GOT3 (cell line): Measurements from ENCODE around the gene LMF1.
"Not testable (repeated sequence)": the region's sequence is repeated elsewhere in the genome, so short reads cannot be mapped to it uniquely, and the experiment has no call there.

ENCODE experiments used
- DNase-seq: peaks from one replicate; lab custom pipeline; 2025; ENCODE audit warnings: mixed read lengths; lab: John Stamatoyannopoulos, UW

Gene LMF1

GRCh38 chr16:970386-970765, 408 bp downstream of the LMF1 start:
- no peak for DNase-seq

DNA sequence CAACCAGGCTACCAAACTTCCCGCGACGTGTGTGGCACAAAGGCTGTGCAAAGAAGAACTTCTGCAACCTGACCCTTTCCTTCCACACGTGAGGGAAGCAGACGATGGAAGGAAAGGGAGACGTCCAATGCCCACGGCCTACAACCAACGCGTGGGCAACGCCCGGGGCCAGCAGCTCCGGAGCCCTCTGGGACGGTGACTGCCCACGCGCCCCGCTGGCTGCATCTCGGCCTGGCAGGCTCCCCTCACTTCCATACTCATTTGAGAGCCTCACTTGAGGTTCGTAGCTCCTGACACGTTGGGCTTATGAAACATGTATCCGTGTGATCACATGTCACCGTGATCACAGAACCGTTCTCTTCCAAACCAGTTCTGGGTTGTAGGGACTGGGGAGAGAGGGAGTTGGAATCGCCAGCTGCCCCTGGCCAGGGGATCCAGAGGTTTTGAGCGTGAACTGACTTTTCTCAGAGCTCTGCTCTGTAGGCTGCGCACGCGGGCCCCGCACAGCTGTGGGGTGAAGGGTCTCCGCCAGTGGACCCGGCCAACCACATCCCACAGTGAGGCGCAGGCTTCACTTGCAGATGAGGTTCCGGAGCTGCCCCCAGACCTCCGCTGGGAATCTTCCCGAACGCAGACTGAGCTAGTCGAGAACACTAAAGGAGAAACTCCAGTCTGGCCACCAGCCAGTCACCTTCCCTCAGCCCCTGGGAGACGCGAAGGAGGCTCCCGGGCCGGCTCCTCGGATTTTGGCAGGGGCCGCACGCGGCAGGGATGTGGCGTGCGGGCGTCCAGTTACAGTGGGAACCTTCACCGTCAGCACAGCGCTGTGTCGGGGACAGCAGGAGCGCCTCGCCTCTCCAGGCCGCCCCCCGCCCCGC, 1.0 kb downstream of the LMF1 start:
- no peak for DNase-seq

DNA sequence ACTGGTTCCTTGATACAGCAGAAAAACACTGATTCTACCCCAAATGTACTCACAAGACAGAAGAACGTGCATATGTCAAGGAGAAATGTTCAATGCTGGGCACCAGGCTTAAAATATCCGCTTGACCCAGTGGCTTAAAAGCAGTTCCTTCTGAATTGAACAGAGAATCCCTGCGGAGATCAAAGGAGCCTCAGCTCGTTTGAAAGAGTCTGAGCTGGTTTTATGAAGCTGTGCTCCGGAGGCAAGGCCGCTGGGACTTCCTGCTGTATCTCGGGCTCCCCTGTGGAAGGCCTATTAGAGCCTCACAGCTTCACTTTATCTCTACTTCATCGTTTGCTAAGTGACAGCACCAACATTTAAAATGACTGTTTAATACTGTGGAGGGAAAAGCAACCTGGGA, 2.2 kb downstream of the LMF1 start:
- no peak for DNase-seq

- no peak for DNase-seq
These were observed 3.1 kb downstream of the LMF1 start for GRCh38 chr16:967546-968295.

DNA sequence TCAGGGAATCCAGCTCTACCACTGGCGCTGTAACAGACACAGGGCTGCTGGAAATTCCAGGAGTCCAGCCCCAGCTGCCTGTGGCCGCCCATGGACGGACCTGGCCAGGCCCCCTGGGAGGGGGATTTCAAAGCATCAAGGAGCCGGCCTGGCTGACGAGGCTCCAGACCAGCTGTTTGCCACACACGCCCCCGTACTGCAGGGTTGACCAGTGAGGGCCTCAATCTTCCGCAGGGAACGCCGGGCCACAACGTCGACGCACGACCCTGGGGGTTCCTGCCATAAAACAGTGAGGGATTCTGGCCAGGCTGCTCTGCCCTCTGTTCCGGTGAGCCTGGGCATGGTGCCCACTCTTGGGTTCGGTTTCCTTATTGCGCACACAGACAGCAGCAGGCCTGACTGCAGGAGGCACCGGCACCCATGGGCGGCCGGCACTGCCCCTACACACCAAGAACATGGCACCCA, 3.7 kb downstream of the LMF1 start:
- no peak for DNase-seq

DNA sequence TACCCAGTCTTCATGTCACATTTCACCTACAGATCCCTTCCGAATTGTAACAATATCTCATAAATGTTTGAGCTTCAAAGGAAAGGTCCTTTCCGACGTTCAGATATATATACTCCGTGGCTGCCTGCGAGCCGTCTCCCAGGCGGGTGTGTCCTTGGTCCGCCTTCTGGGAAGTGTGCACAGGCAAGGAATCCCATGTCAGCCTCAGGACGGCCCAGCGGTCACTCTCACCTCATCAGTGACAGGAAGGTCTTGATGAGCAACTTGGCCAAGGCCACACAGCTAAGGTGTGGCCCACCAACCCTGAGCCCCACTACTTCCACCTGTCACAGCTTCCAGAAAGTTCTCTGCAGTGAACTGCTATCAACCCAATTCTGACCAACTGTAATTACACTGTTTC, 4.3 kb downstream of the LMF1 start:
- no peak for DNase-seq

- DNase-seq: no peak
These were observed 4.7 kb downstream of the LMF1 start for GRCh38 chr16:966035-966434.

DNA sequence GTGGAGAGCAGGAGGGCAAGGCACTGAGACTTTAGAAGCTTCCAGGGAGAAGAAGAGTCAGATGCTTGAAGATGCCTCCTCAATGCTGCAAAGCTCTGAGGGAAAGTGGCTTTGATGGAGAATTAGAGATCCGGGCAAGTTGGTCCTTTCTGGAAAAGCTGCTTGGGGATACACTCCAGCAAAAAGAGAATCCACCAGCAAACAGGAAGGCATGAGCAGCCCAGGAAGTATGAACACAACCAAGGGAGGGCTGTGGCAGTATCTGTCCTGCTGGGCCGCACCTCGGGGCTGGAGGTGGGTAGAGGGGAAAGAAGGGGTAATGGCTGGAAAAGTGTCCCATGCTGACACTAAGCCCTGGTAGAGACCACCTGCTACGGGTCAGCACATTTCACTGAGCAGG, 5.3 kb downstream of the LMF1 start:
- DNase-seq: no peak

GRCh38 chr16:965036-965395, 5.8 kb downstream of the LMF1 start:
- no peak for DNase-seq

DNA sequence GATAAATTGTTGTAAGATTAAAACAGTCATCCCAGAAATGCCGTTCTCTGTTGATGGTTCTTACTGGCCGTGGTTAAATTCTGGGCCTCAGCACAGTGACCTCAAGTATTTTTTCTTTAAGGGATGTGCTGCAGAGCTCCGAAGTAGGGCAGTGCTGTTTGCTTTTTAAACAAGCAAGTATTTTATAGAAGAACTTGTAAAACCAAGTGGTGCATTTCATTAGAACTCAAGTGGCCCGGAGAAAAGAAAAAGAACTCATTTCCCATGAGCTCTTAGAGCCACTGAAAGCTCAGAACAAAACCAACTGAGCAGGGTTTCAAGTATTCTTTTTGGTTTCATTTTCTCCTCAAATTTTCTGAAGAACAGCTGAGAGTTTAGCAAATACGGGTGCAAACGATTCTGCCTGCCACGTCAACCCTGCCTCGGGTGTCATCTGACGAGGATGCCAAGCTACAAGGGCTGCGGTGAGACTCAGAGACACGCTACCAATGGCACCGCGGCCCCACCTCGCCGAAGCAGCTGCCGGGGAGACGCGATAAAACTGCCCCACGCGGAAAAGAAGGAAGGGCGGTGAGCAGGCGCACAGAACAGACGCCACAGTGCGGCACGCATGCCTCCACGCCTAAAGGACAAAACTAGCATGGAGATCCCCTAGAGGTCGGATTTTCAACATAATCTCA, 6.3 kb downstream of the LMF1 start:
- no peak for DNase-seq

DNA sequence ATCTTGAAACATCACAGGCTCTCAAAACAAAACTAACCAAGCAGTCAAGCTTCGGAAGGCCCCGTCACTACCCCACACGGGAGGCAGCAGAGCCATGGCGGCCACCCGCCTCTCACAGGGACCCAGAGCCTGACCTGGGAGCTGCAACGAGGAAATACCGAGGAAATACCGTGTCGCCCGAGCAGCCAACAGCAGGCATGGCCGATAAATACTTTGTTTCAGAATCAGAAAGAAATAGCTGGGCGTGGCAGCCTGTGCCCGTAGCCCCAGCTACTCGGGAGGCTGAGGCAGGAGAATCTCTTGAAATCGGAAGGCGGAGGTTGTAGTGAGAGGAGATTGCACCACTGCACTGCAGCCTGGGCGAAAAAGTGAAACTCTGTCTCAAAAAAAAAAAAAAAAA, 6.9 kb downstream of the LMF1 start:
- no peak for DNase-seq

DNA sequence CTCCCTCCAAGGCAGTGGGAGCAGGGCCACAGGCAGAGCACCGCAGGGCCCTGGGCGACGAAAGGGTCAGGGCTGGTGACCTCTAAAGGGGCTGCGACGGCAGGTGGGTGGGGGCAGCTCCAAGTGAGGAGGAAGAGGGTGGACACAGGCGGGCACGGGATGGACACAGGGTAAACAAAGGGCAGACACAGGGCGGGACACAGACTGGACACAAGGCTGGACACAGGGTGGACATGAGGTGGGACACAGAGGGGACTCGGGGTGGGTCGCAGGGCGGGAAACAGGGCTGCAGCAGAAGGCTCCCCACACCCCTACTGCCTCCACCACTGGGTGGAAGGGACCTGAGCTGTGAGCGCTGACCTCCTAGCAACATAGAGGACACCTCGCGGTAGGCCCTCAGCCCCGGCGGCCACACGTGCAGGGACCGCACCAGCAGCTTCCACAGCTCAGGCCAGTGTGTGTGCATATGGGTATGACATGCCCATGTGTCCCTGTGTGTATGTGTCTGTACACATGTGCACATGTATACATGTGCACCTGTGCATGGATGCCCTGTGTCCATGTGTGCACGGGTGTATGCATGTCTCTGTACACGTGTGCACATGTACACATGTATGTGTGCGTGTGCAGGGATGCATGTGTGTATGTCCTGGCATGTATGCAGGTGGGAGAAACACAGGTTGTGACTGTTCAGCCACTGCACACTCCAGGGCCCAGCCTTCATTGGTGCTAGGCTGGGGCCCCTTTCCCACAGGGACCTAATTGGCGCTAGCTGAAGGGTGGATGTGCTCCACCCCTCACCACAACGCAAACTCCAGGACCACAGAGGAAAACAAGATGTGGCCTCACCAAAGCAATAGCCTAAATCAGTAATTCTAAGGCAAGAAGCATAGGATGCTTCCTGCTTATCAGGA, 7.6 kb downstream of the LMF1 start:
- DNase-seq: no peak

GRCh38 chr16:962366-962765, 8.4 kb downstream of the LMF1 start:
- no peak for DNase-seq

DNA sequence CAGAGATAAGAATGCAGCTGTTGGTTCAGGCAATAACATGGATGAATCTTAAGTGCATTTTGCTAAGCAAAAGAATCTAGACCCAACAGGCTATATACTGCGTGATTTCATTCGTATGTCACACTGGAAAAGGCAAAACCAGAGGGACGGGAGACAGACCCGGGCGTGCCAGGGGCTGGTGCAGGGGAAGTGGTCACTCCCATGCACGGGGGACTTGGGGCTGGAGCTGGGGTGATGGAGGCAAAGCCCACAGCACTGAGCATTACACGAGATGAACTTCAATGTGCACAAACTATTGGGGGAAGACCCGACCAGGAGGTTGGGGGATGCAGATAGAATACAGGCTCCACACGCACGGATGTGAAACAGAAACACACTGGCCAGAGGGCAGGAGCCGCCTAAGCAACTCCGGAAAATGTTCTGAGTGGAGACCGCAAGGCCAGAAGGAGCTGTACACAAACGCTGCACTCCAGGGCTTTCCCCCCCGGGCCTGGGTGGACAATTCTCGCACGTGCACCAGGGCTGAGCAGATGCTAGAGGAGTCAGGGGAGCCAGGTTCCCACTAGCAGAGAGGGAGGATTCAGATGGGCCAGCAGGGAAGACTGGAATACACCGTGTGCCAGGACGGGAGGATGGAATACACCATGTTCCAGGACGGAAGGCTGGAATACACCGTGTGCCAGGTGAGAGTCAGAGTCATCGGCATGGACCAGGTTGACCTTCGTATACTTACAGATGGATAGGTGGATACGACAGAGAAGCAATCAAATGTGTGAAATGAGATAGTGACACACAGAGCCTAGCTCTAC, 11.3 kb downstream of the LMF1 start:
- DNase-seq: no peak

DNA sequence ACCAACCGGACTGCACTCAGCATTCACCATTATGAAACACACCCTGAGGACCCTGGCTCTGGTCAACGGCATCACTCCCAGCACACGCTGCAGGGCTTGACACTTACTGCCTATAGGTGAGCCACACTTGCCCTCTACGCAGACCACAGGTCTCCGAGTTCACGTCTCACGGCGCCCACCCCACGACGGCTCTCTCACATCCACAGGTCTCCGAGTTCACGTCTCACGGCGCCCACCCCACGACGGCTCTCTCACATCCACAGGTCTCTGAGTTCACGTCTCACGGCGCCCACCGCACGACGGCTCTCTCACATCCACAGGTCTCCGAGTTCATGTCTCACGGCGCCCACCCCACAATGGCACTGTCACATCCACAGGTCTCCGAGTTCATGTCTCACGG, 15.0 kb downstream of the LMF1 start:
- not testable (repeated sequence) for DNase-seq

DNA sequence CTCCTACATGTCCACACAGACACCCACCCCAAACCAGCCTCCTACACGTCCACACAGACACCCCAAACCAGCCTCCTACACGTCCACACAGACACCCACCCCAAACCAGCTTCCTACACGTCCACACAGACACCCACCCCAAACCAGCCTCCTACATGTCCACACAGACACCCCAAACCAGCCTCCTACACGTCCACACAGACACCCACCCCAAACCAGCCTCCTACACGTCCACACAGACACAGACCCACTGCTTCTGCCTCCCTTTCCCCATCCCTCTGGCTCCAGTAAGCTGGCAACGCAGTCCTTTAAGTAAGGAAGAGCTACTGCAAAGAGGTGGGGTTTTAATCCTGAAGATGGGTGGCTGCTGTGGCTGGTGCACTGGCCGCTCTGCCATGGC, 17.0 kb downstream of the LMF1 start:
- not testable (repeated sequence) for DNase-seq

- no peak for DNase-seq
These were observed 18.5 kb downstream of the LMF1 start for GRCh38 chr16:952321-952720.

- DNase-seq: no peak
These were observed 19.0 kb downstream of the LMF1 start for GRCh38 chr16:951660-952301.

DNA sequence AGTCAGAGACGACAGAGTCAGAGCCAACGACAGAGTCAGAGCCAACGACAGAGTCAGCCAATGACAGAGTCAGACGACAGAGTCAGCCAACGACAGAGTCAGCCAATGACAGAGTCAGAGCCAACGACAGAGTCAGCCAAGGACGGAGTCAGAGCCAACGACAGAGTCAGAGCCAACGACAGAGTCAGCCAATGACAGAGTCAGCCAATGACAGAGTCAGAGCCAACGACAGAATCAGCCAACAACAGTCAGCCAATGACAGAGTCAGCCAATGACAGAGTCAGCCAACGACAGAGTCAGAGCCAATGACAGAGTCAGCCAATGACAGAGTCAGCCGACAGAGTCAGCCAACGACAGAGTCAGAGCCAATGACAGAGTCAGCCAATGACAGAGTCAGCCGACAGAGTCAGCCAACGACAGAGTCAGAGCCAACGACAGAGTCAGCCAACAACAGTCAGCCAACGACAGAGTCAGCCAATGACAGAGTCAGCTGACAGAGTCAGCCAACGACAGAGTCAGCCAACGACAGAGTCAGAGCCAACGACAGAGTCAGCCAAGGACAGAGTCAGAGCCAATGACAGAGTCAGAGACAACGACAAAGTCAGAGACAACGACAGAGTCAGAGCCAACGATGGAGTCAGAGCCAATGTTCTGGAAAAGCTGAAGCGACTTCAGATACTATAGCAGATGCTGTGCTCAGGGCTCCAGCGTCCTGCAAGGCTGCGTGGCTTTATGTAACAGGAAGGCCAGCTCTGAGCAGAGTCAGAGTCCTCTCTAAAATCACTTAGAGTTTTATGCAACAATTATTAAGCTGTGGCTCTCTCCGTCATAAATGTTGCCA, 19.8 kb downstream of the LMF1 start:
- DNase-seq: not testable (repeated sequence)
